H9 (cell line): ENCODE data around the gene SOX11. TPM values are rescaled to one million over a fixed set of nuclear protein-coding genes. Genes with fewer than 3 reads are reported as not detected.

Experiments used
- DNase-seq: peaks from one replicate; pipeline ENCODE4 v3.0.0-alpha.2; 2017
- H2AFZ ChIP-seq: one replicate; pipeline ENCODE4 v1.6.1; 2013; ENCODE audit warnings: mild to moderate bottlenecking, low read length, control low read depth, moderate library complexity
- H2AK5ac ChIP-seq: 2 replicates; pipeline ENCODE4 v1.6.1; 2013; ENCODE audit warnings: low read length, control low read depth, mixed read lengths; ENCODE audit not compliant: insufficient read length
- H2BK120ac ChIP-seq: one replicate; pipeline ENCODE4 v1.6.1; 2013; ENCODE audit warnings: low read depth, mild to moderate bottlenecking, low read length, control low read depth, inconsistent platforms; ENCODE audit not compliant: poor library complexity, severe bottlenecking
- H2BK12ac ChIP-seq: 2 replicates; pipeline ENCODE4 v1.6.1; 2013; ENCODE audit warnings: low read length, control low read depth, mixed read lengths, low read depth; ENCODE audit not compliant: insufficient read length
- H2BK15ac ChIP-seq: 2 replicates; pipeline ENCODE4 v1.6.1; 2013; ENCODE audit warnings: low read depth, low read length, control low read depth
- H2BK20ac ChIP-seq: one replicate; pipeline ENCODE4 v1.6.1; 2013; ENCODE audit warnings: low read depth, mild to moderate bottlenecking, low read length, control low read depth, inconsistent platforms; ENCODE audit not compliant: poor library complexity, severe bottlenecking
- H2BK5ac ChIP-seq: 2 replicates; pipeline ENCODE4 v1.6.1; 2013; ENCODE audit warnings: low read length, control low read depth, mixed read lengths; ENCODE audit not compliant: insufficient read length
- H3K14ac ChIP-seq: 2 replicates; pipeline ENCODE4 v1.6.1; 2013; ENCODE audit warnings: low read length, control low read depth; ENCODE audit not compliant: insufficient read depth
- H3K18ac ChIP-seq: 2 replicates; pipeline ENCODE4 v1.6.1; 2013; ENCODE audit warnings: low read depth, mild to moderate bottlenecking, mixed read lengths, low read length, control low read depth; ENCODE audit not compliant: insufficient read length
- H3K23ac ChIP-seq: 2 replicates; pipeline ENCODE4 v1.6.1; 2013; ENCODE audit warnings: low read length, control low read depth, mixed read lengths, low read depth; ENCODE audit not compliant: insufficient read length
- H3K23me2 ChIP-seq: 2 replicates; pipeline ENCODE4 v1.6.1; 2013; ENCODE audit warnings: low read depth, mild to moderate bottlenecking, mixed read lengths, low read length, control low read depth; ENCODE audit not compliant: insufficient read length, poor library complexity, severe bottlenecking
- H3K27ac ChIP-seq: 2 replicates; pipeline ENCODE4 v1.5.1; 2013; ENCODE audit warnings: low read length, control low read depth, mixed read lengths, low read depth; ENCODE audit not compliant: insufficient read length
- H3K27me3 ChIP-seq: 2 replicates; pipeline ENCODE4 v1.6.1; 2013; ENCODE audit warnings: low read length, control low read depth, inconsistent platforms; ENCODE audit not compliant: insufficient read depth
- H3K4ac ChIP-seq: 2 replicates; pipeline ENCODE4 v1.6.1; 2013; ENCODE audit warnings: low read depth, mild to moderate bottlenecking, control low read depth, inconsistent platforms, low read length, moderate library complexity
- H3K4me1 ChIP-seq: 2 replicates; pipeline ENCODE4 v1.6.1; 2013; ENCODE audit warnings: low read length, control low read depth, inconsistent platforms; ENCODE audit not compliant: insufficient read depth
- H3K4me2 ChIP-seq: 2 replicates; pipeline ENCODE4 v1.6.1; 2013; ENCODE audit warnings: low read length, control low read depth, mixed read lengths; ENCODE audit not compliant: insufficient read length, insufficient read depth
- H3K56ac ChIP-seq: 2 replicates; pipeline ENCODE4 v1.6.1; 2013; ENCODE audit warnings: low read depth, mild to moderate bottlenecking, mixed read lengths, low read length, control low read depth; ENCODE audit not compliant: insufficient read length
- H3K79me1 ChIP-seq: 2 replicates; pipeline ENCODE4 v1.6.1; 2013; ENCODE audit warnings: low read depth, mild to moderate bottlenecking, moderate library complexity, low read length, control low read depth, inconsistent platforms; ENCODE audit not compliant: insufficient read depth, poor library complexity, severe bottlenecking
- H3K79me2 ChIP-seq: 2 replicates; pipeline ENCODE4 v1.6.1; 2013; ENCODE audit warnings: low read length, control low read depth, inconsistent platforms; ENCODE audit not compliant: insufficient read depth
- H3K9ac ChIP-seq: 2 replicates; pipeline ENCODE4 v1.6.1; 2013; ENCODE audit warnings: low read length, control low read depth, mixed read lengths; ENCODE audit not compliant: insufficient read length; ENCODE audit errors: extremely low read depth
- H3K9me3 ChIP-seq: one replicate; pipeline ENCODE4 v1.6.1; 2013; ENCODE audit warnings: low read depth, low read length, inconsistent platforms; ENCODE audit not compliant: control insufficient read depth
- H3T11ph ChIP-seq: one replicate; pipeline ENCODE4 v1.6.1; 2013; ENCODE audit warnings: mild to moderate bottlenecking, low read length, control low read depth, inconsistent platforms
- H4K20me1 ChIP-seq: one replicate; pipeline ENCODE4 v1.6.1; 2013; ENCODE audit not compliant: control insufficient read depth, insufficient read length, insufficient read depth
- H4K5ac ChIP-seq: 2 replicates; pipeline ENCODE4 v1.6.1; 2013; ENCODE audit warnings: low read depth, mild to moderate bottlenecking, mixed read lengths, low read length, control low read depth; ENCODE audit not compliant: insufficient read length
- H4K8ac ChIP-seq: replicated peaks from 2 replicates; pipeline ENCODE4 v1.6.1; 2013; ENCODE audit warnings: low read length, control low read depth, mixed read lengths, low read depth; ENCODE audit not compliant: insufficient read length
- H4K91ac ChIP-seq: 2 replicates; pipeline ENCODE4 v1.6.1; 2013; ENCODE audit warnings: low read depth, mild to moderate bottlenecking, moderate library complexity, mixed read lengths, low read length, control low read depth; ENCODE audit not compliant: insufficient read length
- H3K27ac Mint-ChIP-seq, 3 experiments: 2 replicates in 2 of 3; 3 replicates in 1 of 3; pipeline ENCODE4 v1.8.0; 2020 to 2021; ENCODE audit warnings: mixed read lengths in 3 of 3, mild to moderate bottlenecking in 1 of 3, moderate library complexity in 1 of 3
- H3K27me3 Mint-ChIP-seq: 2 replicates; pipeline ENCODE4 v1.8.0; 2021; ENCODE audit warnings: low read depth, mild to moderate bottlenecking, moderate library complexity, mixed read lengths
- H3K36me3 Mint-ChIP-seq, 3 experiments: 2 replicates in 2 of 3; 3 replicates in 1 of 3; pipeline ENCODE4 v1.8.0; 2020 to 2021; ENCODE audit warnings: low read depth in 3 of 3, mixed read lengths in 3 of 3; ENCODE audit not compliant: insufficient read depth in 1 of 3
- H3K4me1 Mint-ChIP-seq, 2 experiments: 2 replicates each; pipeline ENCODE4 v1.8.0; 2020; ENCODE audit warnings: mixed read lengths in 2 of 2
- H3K4me3 Mint-ChIP-seq, 2 experiments: 2 replicates in 1 of 2; 3 replicates in 1 of 2; pipeline ENCODE4 v1.8.0; 2020 to 2021; ENCODE audit warnings: mild to moderate bottlenecking in 2 of 2, mixed read lengths in 2 of 2, moderate library complexity in 1 of 2
- H3K9me3 Mint-ChIP-seq, 2 experiments: 2 replicates in 1 of 2; 3 replicates in 1 of 2; pipeline ENCODE4 v1.8.0; 2020; ENCODE audit warnings: mild to moderate bottlenecking in 2 of 2, mixed read lengths in 2 of 2, moderate library complexity in 1 of 2
- CTCF ChIP-seq: fragments of 200-600 bp; sonication (generic); conservative IDR thresholded peaks from 3 replicates; pipeline ENCODE4 v1.8.0; 2021; ENCODE audit warnings: antibody characterized with exemption, mild to moderate bottlenecking
- WGBS: extraction: QIAGEN DNeasy Blood & Tissue Kit; methylation state at CpG from one replicate; pipeline ENCODE4 v1.1.7; 2013; ENCODE audit warnings: missing lambda C conversion rate, low lambda C conversion rate, mixed read lengths; ENCODE audit not compliant: insufficient read length; ENCODE audit errors: extremely low coverage; 5-methylcytosine and 5-hydroxymethylcytosine counted together
- total RNA-seq: library from RNA; stranded (reverse); gene quantifications from 2 replicates; pipeline ENCODE4 v1.2.1, GENCODE V29; 2021

Gene SOX11
- total RNA-seq, 1 experiment from 2014 or later, result 43.8 TPM

GRCh38 chr2:5692561-5693286 lies 540 bp downstream of the SOX11 start:
- Histone ChIP-seq H4K20me1 (no peaks in the 10 kb centered on the region), H3K9ac (peak overlapping the region; percentile 56), H3K27ac (no peak overlapping the region)

More at GRCh38 chr2:5692561-5693286, 540 bp downstream of the SOX11 start:
- Histone ChIP-seq H2BK5ac (no peak overlapping the region), H2AK5ac (no peak overlapping the region), H3K23ac (no peak overlapping the region), H2BK120ac (no peak overlapping the region), H3K4me1 (no peaks in the 10 kb centered on the region), H2BK12ac (no peak overlapping the region), H3K4ac (no peak overlapping the region), H3K79me2 (peaks cover 9% of the 10 kb centered on the region; the same call in 1 of the 2 replicates), H3K18ac (peak overlapping the region; percentile 74), H2AFZ (no peak overlapping the region), H4K8ac (no peak overlapping the region), H3K9me3 (no peaks in the 10 kb centered on the region), H4K5ac (no peak overlapping the region), H3K23me2 (peaks cover 19% of the 10 kb centered on the region), H3K79me1 (no peaks in the 10 kb centered on the region), H2BK20ac (no peak overlapping the region), H4K91ac (no peak overlapping the region), H3T11ph (no peak overlapping the region), H3K56ac (no peak overlapping the region), H3K4me2 (peak overlapping the region; percentile 95), H3K14ac (peak overlapping the region; percentile 88), H2BK15ac (no peak overlapping the region), H3K27me3 (no peaks in the 10 kb centered on the region)
- no CpG with 5 or more reads among the region's 69 CpGs for WGBS
- H3K27me3 Mint-ChIP-seq, result no peaks in the 10 kb centered on the region; the same call in none of the 2 replicates
- TF ChIP-seq CTCF, result no peak
- H3K4me3 Mint-ChIP-seq, result peak overlapping the region; percentile 88 to 97
- no peak for DNase-seq
- peaks cover 14 to 28% of the 10 kb centered on the region in 2 experiments for H3K4me1 Mint-ChIP-seq
- H3K27ac Mint-ChIP-seq, result peak overlapping the region in 2 of 3 experiments; percentile 90 to 94; a peak in 6 of 7 replicates
- peaks cover 4 to 24% (median 12%) of the 10 kb centered on the region in 3 experiments for H3K36me3 Mint-ChIP-seq
- H3K9me3 Mint-ChIP-seq, result peaks cover 0 to 2% of the 10 kb centered on the region in 2 experiments; a peak in 2 of 5 replicates
